ENCODE results near the gene CACNA1S.

Gene CACNA1S

GRCh38 chr1:201023920-201024624, 88.2 kb downstream of the CACNA1S start:
- DNase-seq, result no peak

DNA sequence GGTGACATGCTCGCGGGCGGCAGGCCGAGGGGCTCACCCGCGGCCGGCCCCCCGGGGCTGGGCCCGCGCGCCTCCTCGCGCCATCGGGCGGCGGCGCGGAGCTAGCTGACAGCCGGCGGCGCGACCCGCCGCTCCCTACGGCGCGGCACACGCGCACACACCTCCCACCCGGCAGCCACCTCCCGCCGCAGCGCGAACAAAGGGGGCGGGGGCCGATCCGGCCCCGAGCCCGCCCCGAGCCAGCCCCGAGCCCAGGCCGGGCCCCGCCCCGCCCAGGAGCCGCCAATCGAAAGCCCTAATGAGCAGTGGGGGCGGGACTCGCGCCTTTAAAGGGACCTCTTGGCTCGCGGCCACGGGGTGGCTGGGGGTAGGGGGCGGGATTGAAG, 88.7 kb downstream of the CACNA1S start, which contains the start of gene KIF21B:
TSS of gene KIF21B (minus strand) at position 198 of the 386 bp plus-strand sequence. CDS start 331 bp downstream, outside the sequence.
- peak; percentile 86 for DNase-seq

DNA sequence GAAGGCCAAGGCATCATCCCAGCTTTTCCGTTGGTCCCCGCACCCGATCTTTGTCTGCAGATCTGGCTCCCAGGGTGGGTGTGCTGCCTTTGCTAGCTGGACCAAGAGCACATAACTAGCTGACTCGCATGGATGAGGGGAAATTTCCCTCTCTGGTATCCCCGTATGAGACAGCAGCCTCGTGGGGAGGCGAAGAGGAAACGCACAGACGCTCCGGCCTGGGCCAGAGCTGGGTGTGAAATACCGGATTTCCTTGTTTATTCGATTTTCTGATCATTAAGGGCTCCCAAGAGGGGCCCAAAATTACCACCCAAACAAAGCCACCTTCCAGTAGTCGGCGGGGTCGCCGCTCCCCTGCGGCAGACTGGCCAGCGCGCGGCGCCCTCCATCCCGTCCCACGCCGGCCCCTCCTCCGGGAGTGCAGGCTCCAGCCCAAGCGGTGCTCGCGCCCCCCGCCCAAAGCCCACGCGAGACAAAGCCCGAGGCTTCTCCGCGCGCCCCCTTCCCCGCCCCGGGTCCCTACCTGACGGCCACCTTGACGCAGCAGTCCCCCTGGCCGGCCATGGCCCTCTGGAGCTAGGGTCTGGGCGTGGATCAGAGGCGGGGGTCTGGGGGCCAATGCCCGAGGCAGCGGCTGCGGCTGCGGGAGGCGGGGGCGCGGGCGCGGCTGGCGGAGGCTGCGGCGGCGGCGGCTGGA, 89.3 kb downstream of the CACNA1S start:
- peak; percentile 17 for DNase-seq

DNA sequence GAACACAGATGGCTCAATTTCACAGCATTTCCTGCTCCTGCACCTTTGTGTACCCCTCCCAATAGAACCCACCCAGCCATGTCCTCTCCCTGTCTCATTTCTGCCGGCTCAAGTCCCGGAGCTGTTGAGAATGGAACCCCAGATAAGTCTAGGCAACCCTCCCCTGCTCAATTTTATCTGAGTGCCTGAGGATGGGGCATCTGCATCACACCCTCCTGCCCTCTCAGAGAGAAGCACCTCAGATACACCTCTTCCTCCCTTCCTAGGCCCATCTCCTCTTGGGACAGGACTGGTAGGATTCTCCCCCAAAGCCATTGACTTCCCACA, 89.8 kb downstream of the CACNA1S start:
- DNase-seq, result no peak

GRCh38 chr1:201021630-201022492, 90.4 kb downstream of the CACNA1S start:
- DNase-seq, result no peak

DNA sequence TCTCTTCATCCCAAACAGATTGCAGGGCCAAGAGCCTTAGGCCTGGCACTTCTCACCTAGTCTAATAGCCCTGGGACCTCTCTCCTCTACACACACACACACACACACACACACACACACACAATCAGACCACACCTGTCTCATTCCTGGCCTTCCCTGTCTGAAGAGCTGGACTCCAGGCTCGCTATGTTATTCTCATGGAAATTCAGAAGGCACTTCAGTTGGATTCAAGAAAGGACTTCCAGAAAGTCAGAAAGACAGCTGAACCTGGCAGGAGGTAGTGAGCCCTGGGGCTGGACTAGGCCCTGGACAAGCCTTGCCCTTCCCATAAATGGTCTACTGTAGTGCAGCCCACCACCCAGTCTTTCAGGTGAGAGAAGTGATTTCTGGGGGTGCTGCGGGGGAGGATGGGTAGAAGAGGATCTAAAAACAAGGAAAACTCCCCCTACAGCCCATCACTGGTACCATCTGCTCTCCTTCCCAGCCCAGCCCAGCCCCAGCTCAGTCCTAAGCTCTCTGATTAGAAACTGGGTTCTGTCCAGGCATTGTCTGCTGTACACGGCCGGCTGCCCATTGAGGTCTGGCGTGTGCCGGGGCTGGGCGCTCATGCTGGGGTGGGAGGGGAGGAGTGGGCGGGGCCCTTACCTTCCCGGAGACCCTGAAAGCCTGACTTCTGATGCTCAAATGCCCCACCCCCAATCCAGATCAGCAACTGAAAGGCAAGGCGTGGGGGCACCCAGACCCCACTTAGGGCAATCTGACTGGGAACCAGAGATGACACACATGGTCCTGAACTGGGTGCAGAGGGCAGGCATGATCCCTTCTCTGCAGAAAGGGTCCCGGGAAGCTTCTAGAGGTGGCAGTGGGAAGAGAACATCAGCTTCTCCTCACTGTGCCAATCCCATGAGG, 91.3 kb downstream of the CACNA1S start:
- DNase-seq, result no peak

DNA sequence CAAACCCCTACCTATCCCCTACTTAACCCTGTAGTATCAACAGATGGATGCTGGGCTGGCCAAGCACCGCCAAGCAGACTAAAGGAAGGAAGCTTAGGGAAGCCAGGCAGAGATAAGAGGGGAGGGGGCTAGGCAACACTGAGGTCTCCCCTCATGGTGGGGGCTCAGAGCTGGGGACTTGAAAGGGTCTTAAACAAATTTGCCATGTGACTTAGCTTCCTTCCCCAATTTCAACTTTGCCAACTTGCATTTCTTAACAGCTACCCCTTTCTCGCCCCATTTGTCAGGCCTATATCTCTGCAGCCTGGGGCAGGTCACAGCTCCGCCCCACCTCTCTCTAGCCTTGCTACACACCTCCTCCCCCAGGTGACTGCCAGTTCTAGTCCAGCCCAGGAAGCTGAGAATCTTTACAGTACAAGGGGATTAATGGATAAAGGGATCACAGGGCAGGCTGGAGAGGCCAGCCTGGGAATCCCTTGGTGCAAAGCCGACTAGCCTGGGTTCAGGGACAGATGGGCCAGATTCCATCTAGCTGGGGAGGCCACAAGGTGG, 92.1 kb downstream of the CACNA1S start:
- DNase-seq, result no peak

GRCh38 chr1:201019321-201019977, 92.8 kb downstream of the CACNA1S start:
- no peak for DNase-seq

DNA sequence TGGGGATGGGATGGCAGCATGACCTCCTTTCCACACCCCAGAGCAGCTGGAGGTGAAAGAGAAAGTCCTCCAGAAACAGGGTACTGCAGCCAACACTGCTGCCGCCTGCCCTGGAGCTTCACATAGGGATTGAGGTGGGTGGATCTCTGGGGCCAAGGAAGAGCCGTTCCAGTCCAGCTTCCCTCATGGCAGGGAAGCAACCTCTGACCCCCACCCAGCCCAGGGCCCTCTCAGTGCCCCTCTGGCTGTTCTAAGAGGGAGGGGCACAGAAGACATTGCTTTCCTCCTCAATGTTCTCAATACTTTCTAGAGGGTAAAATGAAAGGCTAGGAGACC, 94.4 kb downstream of the CACNA1S start:
- DNase-seq, result no peak

- DNase-seq, result no peak
Measured at GRCh38 chr1:201016943-201017827, 95.0 kb downstream of the CACNA1S start.

- DNase-seq, result peak; percentile 84
Measured at GRCh38 chr1:201016211-201016651, 96.0 kb downstream of the CACNA1S start.

DNA sequence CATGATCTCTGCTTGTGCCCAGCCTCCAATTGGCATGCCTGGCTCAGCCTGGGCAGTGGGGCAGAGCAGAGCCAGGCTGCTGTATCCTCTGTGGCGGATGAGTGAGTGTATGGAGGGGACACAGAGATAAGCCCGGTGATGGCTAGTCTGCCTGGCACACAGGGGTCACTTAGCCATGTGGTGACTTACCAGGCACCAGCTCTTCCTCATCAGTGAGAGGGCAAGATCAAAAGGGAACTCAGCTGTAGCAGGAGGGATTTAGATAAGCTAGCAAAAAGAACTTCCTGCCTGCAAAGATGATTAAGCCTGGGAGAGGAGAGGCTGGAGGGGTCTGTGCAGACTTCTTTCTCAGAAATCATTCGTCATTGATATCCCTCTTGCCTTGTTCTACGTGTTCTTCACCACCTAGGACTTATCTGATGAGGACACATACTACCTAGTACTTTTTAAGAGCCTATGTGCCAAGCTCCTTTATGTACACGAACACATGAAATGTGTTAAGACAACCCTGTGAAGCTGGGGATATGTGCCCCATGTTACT, 96.6 kb downstream of the CACNA1S start:
- no peak for DNase-seq

GRCh38 chr1:201014816-201015200, 97.4 kb downstream of the CACNA1S start:
- no peak for DNase-seq

DNA sequence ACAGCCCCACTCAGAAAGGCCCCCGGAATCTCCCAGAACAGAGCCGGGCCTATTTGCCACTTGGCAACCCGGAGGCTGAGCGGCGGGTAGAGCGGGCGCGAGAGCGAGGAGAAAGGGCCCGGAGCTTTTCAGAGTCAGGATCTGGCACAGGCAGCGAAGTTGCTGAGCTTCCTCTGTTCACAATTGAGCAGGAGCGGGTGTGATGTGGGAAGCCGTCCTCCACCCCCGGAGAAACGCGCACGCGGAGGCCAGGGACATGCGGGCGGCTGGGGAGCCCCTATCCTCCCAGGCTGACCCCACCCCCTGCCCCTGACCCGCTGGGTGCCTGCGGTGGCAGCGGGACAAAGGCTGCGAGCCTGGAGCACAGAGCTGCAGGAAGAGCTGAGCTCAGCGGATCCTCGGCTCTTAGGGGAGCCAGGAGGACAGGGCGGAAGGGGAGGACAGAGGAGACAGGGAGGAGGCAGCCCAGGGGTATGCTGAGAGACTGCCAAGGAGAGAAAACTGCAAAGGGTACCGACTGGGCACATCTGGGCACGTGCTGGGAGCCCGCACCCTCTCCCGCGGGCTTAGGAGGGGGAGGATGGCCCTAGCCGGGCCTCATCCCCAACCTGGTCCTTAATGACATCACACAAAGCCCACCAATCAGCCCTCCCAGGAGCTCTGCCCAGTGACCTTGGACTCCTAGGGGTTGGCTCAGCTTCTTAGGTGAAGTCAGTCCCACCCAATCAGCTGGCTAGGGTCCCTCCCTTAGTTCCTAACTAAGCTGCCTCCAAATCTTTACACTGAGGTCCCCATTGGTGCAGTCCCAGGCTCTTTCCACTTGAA, 98.0 kb downstream of the CACNA1S start:
- DNase-seq, result no peak

- no peak for DNase-seq
Measured at GRCh38 chr1:201013031-201013485, 99.2 kb downstream of the CACNA1S start.

- DNase-seq, result peak; percentile 87
Measured at GRCh38 chr1:201011616-201012015, 100.6 kb downstream of the CACNA1S start.

DNA sequence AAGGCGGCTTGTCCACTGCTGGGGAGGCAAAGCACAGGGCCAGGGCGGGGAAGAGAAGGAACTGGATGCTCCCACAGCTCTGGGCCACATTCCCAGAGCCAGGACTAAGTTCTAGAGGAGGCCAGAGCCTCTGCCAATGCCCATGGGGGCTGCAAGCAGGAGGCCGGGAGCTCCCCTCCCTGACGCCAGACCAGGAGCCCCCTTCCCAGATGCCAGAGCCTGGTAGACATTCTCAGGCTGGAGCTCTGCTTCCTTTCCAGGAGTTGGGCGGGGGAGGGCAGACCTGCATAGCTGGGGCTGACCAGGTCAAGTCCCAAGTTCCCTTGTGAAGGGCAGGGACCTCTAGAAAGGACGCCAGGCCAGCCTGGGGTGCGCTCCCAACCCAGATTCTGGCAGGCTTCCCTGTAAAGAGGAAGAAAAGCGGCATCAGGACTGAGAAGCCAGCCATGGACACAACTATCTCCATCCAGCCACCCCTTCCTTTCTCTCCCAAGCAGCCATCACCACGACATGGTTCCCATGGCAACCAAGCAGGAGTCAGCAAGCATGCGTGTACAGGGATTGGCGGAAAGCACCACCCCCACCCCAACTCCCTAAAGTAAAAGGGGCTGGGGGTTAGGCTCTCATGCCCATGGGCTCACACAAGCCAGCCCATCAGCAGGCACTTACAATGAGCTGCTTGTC, 102.1 kb downstream of the CACNA1S start:
- no peak for DNase-seq

- DNase-seq, result no peak
Measured at GRCh38 chr1:201008666-201009360, 103.4 kb downstream of the CACNA1S start.
